ENCODE results near the gene NUP133.

DNA sequence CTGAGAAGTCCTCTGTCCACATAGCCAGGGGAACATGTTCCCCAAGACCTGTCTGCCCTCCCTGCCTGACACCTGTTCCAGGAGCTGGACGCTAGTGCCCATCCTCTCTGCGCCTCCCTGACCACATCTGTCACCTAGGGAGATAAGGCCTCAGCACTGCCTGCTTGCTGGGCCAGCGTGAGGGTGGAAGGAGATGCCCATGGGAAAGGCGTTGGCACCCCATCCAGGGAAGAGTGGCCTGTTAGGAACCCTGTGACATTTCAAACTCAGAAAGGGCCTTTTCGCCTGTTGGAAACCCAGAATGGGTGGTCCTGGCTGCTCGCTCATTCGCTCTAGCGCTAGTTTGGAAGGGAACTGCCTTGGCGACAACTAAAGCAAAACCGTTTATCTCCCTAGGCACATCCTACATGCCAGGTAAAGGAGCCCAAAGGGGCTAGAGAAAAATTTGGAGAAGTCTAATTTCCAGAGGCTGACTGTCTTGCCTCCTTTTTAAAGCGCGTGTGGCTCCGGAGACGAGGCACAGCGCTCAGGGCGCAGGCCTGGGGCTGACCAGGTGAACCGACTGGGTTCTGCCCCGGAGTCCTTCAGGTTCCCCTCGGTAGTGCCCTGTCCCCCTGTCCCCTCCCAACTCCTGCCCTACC lies 74.7 kb downstream of the NUP133 start:
- TF ChIP-seq, protein P1, sequence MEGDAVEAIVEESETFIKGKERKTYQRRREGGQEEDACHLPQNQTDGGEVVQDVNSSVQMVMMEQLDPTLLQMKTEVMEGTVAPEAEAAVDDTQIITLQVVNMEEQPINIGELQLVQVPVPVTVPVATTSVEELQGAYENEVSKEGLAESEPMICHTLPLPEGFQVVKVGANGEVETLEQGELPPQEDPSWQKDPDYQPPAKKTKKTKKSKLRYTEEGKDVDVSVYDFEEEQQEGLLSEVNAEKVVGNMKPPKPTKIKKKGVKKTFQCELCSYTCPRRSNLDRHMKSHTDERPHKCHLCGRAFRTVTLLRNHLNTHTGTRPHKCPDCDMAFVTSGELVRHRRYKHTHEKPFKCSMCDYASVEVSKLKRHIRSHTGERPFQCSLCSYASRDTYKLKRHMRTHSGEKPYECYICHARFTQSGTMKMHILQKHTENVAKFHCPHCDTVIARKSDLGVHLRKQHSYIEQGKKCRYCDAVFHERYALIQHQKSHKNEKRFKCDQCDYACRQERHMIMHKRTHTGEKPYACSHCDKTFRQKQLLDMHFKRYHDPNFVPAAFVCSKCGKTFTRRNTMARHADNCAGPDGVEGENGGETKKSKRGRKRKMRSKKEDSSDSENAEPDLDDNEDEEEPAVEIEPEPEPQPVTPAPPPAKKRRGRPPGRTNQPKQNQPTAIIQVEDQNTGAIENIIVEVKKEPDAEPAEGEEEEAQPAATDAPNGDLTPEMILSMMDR (IDR thresholded peaks at IDR 0.05), result no peak
- no peak for TF ChIP-seq POLR2A (IDR thresholded peaks at IDR 0.05)
